Fibroblast of pulmonary artery (primary cell): ENCODE measurements around the gene TAS1R3.

Experiments
- DNase-seq: peaks from one replicate; pipeline ENCODE4 v3.0.0-alpha.2; 2010; ENCODE audit warnings: low read depth
- H3K4me3 ChIP-seq: replicated peaks from 2 replicates; pipeline ENCODE4 v1.5.1; 2011; ENCODE audit warnings: low read depth, mild to moderate bottlenecking, control low read depth, low read length, moderate library complexity
- TF ChIP-seq, protein P1 (sequence below): IDR thresholded peaks from 2 replicates; pipeline ENCODE4 v1.5.1; 2011; ENCODE audit warnings: mild to moderate bottlenecking, control low read depth, low read length, inconsistent platforms; ENCODE audit errors: missing control alignments

TAS1R3 gene

GRCh38 chr1:1331068-1331965, at the start of gene TAS1R3:
TAS1R3 (plus strand) TSS chr1:1331280; CDS start chr1:1331346, 66 bp downstream.
- TF ChIP-seq, protein P1, sequence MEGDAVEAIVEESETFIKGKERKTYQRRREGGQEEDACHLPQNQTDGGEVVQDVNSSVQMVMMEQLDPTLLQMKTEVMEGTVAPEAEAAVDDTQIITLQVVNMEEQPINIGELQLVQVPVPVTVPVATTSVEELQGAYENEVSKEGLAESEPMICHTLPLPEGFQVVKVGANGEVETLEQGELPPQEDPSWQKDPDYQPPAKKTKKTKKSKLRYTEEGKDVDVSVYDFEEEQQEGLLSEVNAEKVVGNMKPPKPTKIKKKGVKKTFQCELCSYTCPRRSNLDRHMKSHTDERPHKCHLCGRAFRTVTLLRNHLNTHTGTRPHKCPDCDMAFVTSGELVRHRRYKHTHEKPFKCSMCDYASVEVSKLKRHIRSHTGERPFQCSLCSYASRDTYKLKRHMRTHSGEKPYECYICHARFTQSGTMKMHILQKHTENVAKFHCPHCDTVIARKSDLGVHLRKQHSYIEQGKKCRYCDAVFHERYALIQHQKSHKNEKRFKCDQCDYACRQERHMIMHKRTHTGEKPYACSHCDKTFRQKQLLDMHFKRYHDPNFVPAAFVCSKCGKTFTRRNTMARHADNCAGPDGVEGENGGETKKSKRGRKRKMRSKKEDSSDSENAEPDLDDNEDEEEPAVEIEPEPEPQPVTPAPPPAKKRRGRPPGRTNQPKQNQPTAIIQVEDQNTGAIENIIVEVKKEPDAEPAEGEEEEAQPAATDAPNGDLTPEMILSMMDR, result no peak
- no peak for DNase-seq
- no peak within 1 kb of the TSS for H3K4me3 ChIP-seq

DNA sequence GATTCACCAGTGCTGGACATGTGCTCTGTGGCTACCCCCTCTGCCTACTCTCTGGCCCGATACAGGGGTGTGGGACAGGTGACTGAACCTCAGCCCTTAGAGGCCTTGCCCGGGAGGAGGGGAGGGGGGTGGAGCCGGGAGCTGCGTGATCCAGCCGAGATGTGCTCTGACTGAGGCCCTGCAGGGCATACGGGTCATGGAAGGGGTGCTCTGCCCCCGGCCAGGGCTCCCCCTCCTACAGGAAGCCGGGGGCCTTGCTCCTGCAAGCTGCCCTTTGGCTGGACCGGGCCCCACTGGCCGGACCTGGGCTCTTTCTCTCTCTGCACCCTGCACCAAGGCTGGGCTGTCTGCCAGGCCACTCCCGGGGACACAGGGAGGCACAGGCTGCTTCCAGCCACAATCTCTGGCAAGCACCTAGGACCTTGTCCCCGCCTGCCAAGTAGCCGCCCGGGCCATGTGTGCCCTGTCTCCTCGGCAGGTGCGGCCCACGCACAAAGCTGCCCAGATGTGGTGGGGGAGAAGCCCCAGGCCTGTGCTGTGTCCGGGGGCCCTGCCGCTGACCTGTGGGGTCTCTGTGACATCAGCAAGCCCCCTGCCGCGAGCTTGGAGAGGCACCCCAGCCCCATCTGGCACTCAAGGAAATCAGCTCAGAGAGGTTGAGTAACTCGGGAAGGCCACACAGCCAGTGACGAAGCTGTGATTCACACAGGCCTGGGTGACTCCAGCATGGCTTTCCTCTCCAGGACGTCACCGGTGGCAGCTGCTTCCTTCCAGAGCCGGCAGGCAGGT, 49.4 kb upstream of the TAS1R3 start:
- no peak overlapping the region for H3K4me3 ChIP-seq
- TF ChIP-seq, protein P1, result no peak
- peak; percentile 53 for DNase-seq

DNA sequence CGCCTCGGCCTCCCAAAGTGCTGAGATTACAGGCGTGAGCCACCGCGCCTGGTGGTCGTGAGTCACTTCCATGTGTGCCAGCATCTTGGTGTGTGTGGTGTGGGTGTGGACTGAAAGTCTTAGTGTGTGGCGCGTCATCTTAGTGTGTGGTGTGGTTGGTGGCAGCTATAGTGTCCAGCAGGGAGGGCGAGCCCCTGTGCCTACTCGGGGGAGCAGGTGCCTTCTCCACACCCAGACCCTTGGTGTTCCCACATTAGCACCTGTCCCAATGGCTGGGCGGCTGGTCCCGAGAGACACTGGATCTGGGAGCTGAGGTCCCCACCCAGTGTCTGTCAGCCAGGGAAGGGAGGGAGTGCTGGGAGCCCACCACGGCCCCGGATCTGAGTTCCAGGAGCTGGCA, 48.1 kb upstream of the TAS1R3 start:
- TF ChIP-seq, protein P1, result no peak
- H3K4me3 ChIP-seq, result no peak overlapping the region
- no peak for DNase-seq

- no peak for DNase-seq
- TF ChIP-seq, protein P1, result no peak
- H3K4me3 ChIP-seq, result no peak overlapping the region
Observed at GRCh38 chr1:1283821-1284220, 47.3 kb upstream of the TAS1R3 start.

GRCh38 chr1:1284221-1285101, 46.6 kb upstream of the TAS1R3 start:
- TF ChIP-seq, protein P1, result no peak
- H3K4me3 ChIP-seq, result no peak overlapping the region
- DNase-seq, result no peak

GRCh38 chr1:1285102-1285571, 45.9 kb upstream of the TAS1R3 start:
- no peak overlapping the region for H3K4me3 ChIP-seq
- no peak for DNase-seq
- TF ChIP-seq, protein P1, result no peak
